OCI-M1 (cell line): ENCODE results near the gene RHCE.
"Not testable (repeated sequence)": the region's sequence is repeated elsewhere in the genome, so short reads cannot be mapped to it uniquely, and the experiment has no call there.

Experiments
- DNase-seq: peaks from one replicate; lab custom pipeline; 2025; lab: John Stamatoyannopoulos, UW

RHCE gene

DNA sequence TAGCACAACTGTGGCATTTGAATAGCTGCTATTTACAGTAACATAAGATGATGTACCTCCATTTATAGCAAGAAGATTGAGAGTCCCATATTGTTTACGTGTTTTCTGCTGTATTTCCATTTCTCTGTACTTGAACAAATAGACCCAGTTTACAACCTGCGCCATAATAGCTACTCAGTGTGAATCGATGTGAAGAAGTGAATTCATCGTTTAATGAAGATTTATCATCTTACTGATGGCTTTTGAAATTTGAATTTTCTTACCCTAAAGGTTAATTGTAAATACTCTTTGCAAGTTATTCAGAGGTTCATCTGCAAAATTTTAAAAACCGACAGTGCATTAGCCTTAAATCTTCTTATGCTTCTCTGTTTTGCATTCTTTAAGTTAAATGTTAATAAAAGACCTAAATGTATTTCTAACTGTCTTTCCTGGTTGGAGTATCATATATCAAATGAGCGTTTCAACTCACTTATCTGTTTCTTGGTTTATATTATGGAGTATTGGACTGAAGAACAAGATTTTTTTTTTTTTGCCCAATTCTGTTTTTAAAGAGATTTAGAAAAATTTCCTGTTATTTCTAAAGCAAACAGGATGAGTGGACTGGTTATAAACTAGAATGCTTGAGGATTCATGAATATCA, 12.2 kb upstream of the RHCE start:
- DNase-seq, result peak; percentile 43

DNA sequence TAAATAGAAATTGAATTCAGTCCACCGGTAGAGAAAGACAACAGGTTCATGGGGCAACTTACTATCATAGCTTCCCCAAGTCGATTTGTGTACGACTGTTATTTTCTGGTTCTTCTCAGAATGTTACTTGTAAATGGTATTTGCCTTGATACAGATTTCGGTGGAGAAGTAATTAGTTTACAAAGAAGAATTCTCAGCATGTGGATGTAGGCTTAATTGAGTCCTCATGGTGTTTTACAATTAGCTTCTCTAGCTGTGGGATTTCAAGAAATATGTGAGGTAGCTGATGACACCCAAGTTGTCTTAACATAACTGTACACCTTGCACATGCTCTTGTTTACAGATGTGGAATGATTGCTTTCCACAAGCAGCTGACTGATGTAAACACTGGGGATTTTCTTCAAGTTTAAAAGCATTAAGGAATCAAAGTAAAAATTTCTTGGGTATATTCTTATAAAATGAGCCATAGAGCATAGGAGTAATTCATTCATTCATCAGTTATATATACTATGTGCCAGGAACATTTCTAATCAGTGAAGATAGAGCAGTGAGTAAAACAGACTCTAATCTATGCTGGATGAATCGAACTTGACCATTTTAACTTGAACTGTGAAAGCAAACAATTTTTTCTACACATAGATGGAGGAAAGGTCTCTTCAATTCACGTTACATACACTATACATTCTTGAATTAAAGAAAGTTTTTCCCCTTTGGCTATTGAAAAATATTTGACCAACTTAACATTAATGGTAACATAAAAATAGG, 11.5 kb upstream of the RHCE start:
- peak; percentile 49 for DNase-seq

DNA sequence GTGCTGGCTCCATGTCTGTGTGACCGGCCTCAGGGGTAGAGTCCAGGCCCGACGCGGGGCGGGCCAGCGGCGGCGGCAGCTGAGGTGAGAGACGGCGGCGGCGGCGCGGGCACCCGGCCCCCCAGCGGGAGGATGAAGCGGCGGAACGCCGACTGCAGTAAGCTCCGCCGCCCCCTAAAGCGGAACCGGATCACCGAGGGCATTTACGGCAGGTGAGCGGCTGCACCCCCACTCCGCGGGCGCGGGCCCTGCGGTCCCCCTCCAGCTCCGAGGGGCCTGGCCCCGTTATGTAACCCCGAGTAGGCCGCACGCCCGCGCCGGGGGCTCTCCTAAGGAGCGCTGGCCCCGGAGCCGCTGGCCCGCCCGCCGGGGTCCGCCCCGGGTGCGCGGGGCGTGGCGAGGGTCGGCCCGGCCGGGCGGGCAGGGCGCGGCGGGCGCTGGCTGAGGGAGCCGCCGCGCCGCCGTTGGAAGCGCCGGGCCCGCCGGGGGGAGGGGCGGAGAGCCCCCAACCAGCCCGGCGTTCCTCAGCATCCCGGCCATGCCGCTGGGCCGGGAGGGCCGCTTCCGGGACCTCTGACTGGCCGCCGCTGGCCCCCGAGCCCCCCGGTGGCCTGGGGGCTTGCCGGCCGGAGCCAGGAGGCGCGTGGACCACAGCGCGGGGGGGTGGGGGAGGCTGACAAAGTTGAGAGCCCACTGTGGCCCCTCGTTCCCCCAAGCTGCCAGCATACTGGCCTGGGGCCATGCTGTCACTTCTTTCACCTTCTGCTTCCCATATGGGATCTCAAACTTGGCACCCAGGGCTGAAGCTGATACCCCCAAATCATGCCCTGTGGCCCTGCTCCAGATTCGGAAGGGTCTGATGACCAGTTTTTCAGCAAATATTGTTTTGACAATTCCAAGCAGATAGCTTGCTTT, 10.6 kb upstream of the RHCE start:
- DNase-seq, result peak; percentile 44

DNA sequence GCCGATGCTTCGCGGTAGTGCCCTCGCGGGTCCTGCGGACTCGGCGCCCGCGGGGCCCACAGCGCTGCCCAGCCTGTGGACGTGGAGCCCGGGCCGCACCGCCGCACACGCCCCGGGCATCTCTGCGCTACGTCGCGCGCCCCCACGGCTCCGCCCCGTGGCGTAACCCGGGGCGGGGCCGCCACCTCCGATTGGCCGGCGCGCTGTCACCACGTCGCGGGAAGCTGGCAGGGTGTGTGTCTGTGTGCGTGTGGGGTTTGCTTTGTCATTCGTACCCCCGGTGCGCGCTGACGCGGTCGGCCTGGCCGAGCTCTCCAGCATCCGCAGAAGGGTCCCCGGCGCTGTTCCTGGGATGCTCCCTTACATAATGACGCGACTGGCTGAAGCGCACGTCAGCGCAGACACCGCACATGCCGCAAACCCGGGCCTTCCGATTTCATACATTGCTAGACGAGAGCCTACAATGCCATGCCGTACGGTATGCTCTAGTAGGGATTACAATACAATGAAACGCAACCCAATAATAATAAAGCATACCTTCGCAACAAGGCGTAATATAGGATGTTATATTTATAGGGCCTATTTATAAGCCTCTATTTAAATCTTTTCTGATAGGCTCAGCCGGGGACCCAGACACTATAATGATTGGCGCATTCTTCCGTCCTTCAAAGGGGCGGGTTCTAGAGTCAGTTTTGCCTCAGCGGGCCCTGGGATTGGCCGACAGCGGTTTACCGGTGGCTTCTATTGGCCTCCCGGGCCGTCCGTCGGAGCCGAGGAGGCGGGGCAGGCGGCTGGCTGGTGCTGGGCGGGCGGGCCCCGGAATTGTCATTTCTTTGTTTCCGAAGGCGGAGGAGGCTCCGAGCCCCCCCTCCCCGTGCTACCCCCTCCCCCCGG, 9.7 kb upstream of the RHCE start, which contains the start of gene MACO1:
TSS of gene MACO1 (plus strand) at position 825 of the 894 bp plus-strand sequence. CDS start 202 bp downstream, outside the sequence.
- peak; percentile 98 for DNase-seq

DNA sequence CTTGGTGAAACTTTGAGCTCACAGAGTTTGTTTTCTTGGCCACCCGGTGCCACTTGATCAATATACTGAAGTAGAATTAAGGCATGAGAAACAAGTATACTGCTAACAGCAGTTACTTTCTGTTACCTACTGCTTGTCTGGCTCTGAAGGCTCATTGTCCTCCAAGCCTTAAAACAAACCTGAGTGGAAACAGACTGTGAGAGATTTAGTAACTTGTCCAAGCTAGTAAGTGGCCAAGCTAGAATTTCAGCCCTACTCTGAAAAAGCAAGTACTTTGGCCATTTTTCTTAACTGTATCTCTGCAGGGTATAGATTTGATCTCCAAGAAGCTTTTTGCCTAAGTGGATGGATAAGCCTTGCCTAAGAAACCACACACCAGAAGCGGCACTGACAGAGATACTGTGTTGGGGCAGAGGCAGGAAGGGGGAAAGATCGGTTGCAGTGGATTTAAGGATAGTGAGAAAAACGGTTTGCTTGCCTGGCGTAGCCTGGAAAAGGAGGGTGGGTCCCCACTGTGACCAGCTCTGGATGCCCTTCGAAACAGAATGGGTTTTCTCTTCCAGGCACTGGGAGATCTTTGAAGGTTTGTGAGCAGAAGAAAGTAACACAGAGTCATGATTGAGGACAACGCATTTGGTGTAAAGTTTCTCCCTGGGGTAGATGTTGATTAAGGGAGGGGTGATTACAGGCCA, 8.0 kb upstream of the RHCE start:
- DNase-seq, result peak; percentile 76

DNA sequence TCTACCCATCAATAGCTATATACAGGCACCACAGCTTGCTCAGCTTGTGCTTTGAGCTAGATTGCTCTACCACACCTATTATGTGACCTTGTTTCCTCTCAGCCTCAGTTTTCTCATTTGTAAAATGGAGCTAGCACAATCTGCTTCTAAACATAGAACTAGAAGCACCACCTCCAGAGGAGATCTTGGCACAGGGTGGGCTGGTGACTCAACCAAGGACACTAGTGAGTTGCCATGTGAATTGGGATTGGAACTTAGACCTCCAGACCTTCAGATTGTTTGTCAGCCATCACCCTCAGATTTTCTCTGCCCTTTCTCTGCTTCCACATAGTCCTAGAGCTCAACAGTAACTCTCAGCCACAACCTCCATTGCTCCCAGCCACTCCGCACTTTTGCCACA, 7.1 kb upstream of the RHCE start:
- DNase-seq, result no peak

DNA sequence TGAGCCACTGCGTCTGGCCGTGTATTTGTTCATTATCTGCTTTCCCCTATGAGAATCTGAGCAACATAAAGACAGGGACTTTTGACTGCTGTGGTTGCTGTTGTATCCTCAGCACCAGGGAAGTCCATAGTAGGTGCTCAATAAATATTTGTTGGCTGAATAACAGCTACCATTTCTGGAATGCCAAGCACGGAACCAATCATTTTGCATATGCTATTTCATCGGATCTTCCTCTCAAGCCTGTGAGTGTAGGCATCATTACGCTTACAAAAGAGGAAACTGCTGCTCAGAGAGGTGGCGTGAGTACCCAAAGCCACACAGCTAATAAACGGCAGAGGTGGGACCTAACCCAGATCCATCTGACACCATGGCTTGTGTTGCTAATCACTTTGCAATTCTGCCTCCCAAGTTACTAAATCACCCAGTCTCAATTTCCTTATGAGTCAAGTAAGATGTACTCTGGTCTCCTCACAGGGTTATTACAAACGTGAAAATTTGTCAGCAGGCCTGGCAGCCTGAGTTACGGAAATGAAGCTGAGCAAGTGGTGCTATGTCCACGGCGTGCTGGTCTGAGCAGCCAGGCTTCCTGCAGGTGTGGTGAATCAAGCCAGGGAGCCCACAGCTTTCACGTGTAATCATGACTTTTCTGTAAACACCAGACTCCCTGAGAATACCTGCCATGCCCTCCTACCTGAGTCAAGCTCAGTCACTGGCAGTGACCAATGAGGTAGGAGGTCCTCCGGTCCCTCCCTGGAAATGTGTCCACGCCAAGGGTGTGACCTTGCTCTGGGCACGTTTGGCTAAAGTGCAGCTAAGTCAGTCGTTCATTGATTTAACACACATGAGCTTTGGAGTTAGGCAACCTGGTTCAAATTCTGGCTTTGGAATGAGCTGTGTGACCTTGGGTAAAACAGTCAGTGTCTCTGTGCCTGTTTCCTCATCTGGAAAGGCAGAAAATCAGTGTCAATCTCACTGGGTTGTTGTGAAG, 4.8 kb upstream of the RHCE start:
- no peak for DNase-seq

DNA sequence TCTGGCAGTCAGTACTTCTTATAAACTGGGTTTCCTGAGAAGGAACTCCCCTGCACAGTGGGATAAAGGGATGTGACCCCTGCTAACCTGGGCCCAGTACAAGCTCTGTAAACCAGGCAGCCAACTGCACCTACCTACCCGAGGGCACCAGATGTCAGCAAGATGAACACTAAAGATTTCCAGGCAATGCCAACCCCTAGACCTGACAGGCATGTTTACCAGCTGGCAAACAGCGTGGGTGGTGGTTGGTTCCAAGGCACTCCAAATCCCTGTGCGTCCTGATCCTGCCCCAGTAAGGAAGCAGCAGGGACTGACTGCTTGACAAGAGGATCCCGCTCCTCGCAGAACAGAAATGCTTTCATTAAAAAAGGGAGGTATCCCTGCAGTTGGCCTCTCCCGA, 2.6 kb upstream of the RHCE start:
- DNase-seq, result not testable (repeated sequence)

DNA sequence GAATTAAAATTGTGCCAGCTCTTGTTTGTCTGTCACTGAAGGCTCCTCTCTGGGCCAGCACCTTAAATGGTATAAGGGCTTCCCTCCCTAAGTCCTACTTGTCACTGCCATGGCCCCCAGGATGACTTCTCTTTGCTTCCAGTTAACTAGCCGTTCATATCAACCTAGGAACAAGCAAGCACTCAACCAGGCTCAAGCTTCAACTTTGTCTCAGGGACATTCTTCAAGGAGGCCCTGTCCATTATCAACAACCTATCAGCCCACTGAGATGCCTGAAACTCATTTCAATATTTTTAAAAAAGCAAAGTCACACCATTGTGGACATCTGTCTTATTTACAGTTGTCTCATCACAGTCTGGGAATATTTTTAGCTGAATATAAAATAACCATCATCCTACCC, 1.3 kb downstream of the RHCE start:
- DNase-seq, result not testable (repeated sequence)

DNA sequence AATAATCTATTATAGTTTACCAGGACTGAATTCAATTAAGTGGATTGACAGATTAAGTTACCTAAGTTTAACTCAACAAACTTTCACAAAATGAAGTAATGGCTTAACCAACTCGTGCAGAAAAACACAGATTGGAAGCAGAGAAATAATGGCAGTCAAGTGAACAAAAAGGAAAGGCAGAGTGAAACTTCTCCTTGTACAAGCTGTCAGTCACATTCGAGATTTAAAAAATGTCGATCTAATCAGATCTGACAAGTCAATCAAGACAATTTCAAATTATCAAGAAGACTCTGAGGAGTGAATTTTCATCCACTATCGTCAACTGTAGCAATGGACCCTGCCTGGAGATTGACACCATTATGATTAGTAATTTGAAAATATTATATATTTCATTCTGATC, 3.3 kb downstream of the RHCE start:
- not testable (repeated sequence) for DNase-seq

DNA sequence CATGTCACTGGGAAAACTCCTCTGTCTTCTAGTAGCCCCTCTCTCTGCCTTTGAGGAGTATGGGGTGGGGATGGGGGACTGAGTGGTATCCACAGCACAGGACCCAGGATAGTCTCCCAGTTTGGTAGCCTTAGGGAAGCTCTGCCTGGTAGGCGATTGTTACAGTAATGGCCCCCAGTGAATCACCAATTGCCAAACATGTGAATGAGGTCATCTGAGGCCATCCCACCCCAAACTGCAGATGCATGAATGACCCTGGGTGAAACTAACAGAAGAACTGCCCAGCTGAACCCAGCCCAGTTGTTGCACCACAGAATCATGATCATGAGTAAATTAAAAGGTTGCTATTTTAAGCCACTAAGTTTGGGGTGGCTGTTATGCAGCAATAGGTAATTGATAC, 6.0 kb downstream of the RHCE start:
- not testable (repeated sequence) for DNase-seq

DNA sequence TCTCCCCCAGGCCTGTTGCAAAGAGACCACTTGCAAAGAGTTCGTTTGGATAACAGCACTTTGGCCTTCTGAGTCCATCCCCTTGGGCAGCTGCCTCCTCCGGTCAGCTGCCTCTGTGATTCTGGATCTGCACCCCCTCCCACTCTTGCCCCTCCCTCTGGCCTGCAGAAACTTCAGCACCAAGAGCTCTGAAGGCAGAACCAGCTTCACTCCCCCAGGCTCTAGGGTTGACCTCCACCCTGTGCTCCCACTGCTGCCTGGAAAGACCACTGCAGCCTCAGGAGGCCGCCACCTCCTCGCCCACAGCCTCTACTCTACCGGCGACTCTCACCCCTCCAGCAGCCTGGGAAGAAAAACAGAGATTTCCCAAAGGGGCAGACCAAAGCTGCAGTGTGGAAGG, 6.5 kb downstream of the RHCE start:
- DNase-seq, result peak; percentile 45

DNA sequence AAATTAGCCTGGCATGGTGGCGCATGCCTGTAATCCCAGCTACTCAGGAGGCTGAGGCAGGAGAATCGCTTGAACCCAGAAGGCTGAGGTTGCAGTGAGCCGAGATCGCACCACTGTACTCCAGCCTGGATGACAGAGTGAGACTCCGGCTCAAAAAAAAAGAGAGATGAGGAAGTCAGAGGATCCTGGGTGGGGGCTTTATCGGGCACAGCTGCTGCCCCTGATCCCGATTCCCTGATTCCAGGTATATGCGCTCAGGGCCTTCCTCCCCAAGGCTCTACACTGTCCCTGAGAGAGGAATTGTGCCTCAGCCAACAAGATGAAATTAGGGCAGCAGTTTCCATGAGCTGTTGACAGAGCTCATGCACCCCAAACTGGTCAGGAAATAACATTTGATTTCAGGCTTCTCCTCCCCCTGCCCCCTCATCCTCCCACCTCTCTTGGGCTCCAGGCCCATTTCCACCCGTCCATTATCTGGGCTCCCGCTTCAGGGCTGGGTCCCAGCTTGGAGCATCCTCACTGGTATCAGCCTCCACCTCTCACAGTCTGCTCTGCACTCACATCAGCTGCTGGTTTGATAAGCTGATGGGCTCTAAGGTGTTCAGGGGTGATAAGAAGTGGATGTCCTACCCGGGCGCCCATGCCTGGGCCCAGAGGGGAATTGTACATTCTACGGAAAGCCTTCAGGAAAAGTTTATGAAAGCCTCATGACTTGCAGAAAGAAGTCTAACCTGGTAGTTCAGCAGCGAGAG, 7.6 kb downstream of the RHCE start:
- peak; percentile 94 for DNase-seq

DNA sequence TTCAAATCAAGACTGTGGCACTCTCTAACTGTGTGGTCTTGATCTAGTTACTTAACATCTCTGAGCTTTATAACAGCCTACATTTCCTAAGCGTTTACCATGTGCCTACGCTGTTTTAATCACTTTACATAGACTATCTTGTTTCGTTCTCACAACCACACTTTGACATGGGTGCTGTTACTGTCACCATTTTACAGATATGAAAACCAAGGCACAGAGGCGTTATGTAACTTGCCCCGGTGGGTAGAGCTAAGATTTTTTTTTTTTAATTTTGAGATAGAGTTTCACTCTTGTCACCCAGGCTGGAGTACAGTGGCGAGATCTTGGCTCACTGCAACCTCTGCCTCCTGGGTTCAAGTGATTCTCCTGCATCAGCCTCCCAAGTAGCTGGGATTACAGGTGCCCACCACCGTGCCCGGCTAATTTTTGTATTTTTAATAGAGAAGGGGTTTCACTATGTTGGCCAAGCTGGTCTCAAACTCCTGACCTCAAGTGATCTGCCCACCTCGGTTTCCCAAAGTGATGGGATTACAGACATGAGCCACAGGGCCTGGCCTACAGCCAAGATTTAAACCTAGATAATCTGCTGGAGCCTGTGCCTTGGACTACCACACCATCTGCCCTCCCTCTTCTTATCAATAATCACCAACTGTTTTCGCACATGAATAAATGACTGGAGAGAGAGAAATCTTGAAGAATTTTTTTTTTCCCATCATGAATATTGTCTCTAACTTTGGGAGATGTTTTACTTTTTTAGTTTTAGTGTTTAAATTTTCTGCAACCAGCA, 10.8 kb downstream of the RHCE start:
- peak; percentile 50 for DNase-seq

DNA sequence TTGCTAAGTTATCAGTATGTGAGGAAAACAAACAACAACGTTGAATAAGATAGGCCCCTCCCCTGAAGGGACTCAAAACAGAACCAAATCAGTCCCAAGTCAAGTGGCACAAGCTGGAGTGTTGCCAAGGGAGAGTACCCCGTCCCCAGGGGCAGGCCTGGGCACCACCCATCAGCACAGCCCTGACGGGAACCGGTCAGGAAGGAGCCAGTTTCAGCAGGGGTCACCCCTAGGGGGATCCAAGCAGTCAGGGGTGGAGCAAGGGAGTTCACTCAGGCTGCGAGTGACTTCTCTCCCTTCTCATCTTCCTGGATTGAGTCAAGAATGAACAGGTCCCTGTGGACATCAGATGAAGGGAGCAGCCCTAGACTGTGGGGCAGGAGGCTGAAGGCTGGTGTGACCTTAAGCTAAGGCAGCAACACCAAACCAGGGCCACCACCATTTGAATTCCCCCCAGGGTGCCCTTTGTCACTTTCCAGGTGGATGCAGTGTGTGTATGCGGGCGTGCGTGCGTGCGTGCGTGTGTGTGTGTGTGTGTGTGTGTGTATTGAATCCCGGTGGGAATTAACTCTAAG, 14.8 kb downstream of the RHCE start:
- DNase-seq, result not testable (repeated sequence)

DNA sequence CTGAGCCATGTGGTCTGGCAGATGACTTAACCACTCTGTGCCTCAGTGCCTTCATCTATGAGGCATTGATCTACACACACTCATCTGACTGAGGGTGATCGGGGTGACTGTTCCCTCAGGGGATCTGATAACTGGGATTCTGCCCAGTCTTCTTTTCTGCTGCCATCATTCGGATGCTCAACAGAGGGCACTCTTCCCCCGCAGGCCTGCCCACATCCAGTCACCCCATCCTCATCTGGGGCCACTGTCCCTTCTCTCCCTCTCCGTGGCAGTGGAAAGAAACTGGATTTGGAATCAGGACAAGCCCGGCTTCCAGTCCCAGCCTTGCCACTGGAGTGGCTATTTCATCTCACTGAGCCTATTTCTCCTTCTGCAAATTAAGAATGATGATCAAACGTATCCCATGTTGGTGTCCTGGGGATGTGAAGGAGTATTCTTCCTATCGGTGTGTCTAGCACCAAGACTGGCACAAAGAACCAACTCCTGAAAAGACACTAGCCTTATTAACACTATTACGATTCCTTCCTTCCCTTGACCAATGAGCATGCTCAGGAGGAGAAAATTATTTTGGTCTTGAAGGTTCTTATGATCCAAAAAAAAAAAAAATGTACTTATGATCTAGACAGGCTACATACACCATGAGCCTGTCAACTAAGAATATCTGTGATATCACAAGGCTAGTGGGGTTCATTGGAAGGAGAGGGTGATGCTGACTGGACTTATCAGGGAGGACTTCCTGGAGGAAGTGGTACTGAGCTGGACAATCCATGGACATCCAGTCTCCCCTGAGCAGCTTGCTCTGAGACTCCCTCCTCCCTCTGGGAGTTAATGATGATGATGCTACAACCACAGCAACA, 17.4 kb downstream of the RHCE start:
- DNase-seq, result peak; percentile 22

DNA sequence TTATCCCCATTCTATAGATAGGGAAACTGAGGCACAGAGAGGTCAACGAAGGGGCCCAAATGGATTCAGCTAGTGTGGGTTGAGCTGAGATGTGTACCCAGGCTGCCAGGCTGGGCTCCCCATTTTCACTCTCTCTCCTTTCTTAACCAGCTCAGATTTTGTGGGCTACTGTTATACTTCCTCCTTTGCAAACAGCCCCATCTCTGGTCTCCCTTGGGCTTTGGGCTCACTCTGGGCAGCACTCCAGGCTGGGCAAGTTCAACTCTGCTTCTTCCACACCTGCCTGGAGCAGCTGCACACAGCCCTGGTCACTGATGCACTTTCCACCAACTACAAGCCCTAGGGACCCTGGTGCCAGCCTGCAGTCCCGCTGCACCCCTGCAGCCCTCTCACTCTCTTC, 22.5 kb downstream of the RHCE start:
- not testable (repeated sequence) for DNase-seq
